MCF 10A (cell line): ENCODE measurements around the gene RPS16. TPM values are rescaled to one million over a fixed set of nuclear protein-coding genes. Genes with fewer than 3 reads are reported as not detected.

Experiments
- BruUV-seq: library from RNA; stranded (reverse); fragments of 400-500 nt; replicated peaks from 2 replicates; lab custom pipeline; 2021; lab: Mats Ljungman, UMichigan
- CTCF ChIA-PET: fragments of 300-600 bp; sonication (Branson Sonifier 250); formaldehyde crosslinking; extraction: SDS; loops from one replicate; lab custom pipeline; 2021; ENCODE audit warnings: antibody characterized with exemption, inconsistent platforms; lab: Yijun Ruan, JAX
- POLR2A ChIA-PET: fragments of 300-600, 350-650 bp; sonication (Branson Sonifier 250); formaldehyde crosslinking; extraction: SDS; loops from one replicate; lab custom pipeline; 2020; ENCODE audit warnings: antibody characterized with exemption, inconsistent platforms; lab: Yijun Ruan, JAX
- DNase-seq: peaks from one replicate; pipeline ENCODE4 v3.0.0-alpha.2; 2018; ENCODE audit not compliant: unreplicated experiment
- H3K27ac Mint-ChIP-seq: one replicate; pipeline ENCODE4 v1.8.0; 2022; ENCODE audit warnings: mild to moderate bottlenecking, low read depth, mixed read lengths; ENCODE audit not compliant: unreplicated experiment
- H3K27me3 Mint-ChIP-seq: one replicate; pipeline ENCODE4 v1.8.0; 2022; ENCODE audit warnings: mixed read lengths; ENCODE audit not compliant: insufficient read depth, unreplicated experiment
- H3K36me3 Mint-ChIP-seq: one replicate; pipeline ENCODE4 v1.8.0; 2022; ENCODE audit warnings: mild to moderate bottlenecking, moderate library complexity, mixed read lengths; ENCODE audit not compliant: insufficient read depth, unreplicated experiment
- H3K4me1 Mint-ChIP-seq: one replicate; pipeline ENCODE4 v1.8.0; 2022; ENCODE audit warnings: mixed read lengths; ENCODE audit not compliant: insufficient read depth, unreplicated experiment
- H3K4me3 Mint-ChIP-seq: one replicate; pipeline ENCODE4 v1.8.0; 2022; ENCODE audit warnings: mild to moderate bottlenecking, moderate library complexity, mixed read lengths; ENCODE audit not compliant: unreplicated experiment
- H3K9me3 Mint-ChIP-seq: one replicate; pipeline ENCODE4 v1.8.0; 2022; ENCODE audit warnings: mixed read lengths; ENCODE audit not compliant: unreplicated experiment
- intact Hi-C: fragments of 100-400 bp; cut with micrococcal nuclease; formaldehyde crosslinking; loops from 2 replicates; pipeline ENCODE4 v1.14.1; 2022
- total RNA-seq: library from RNA; stranded (reverse); gene quantifications from 2 replicates; pipeline ENCODE4 v1.2.3, GENCODE V29; 2022
- TF ChIP-seq, protein P1 (sequence below): fragments of 200-600 bp; IDR thresholded peaks from one replicate; pipeline ENCODE4 v1.8.0; 2022; ENCODE audit warnings: antibody characterized with exemption, mild to moderate bottlenecking; ENCODE audit not compliant: unreplicated experiment

RPS16 gene
- total RNA-seq, 1 experiment from 2014 or later, result 2,909 TPM

DNA sequence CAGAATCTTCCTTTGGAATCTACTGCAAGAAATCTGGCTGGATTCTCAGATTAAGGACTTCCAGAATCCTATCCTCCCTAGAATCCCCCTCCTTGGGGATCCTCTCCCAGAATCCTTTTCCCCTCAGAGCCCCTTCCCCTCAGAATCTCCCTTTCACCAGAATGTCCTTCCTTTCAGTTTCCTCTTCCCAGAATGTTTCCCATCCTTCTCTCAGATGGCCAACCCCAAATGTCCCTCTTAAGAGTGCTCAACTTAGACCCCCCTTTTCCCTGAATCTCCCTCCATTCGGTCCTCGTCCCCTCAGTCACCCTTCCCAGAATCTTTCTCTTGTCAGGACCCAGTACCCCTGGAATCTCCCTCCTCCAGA, 584 bp upstream of the RPS16 start:
- peak overlapping the region; percentile 95 for H3K27ac Mint-ChIP-seq
- H3K4me3 Mint-ChIP-seq, result peak overlapping the region; percentile 81
- ChIA-PET CTCF (interaction anchor here (1.6 to 2.0 kb wide), 2 partner anchors 8 to 97 kb away, joined by 7 to 8 read pairs; partner anchors contain the start of gene EID2B), POLR2A (interaction anchor here (0.6 to 5.1 kb wide), 39 partner anchors 9 to 1281 kb away, joined by 3 to 107 read pairs (median 6); partner anchors contain the start of genes EID2, EID2B, ITPKC and MED29)
- intact Hi-C loops, result loop anchor here (1.0 kb wide), 1 partner anchor 24 kb away; the partner anchor contains the start of gene PLEKHG2
- H3K27me3 Mint-ChIP-seq, result no peaks in the 10 kb centered on the region
- H3K9me3 Mint-ChIP-seq, result no peaks in the 10 kb centered on the region
- no peak for DNase-seq
- TSS peak; percentile 97 for BruUV-seq
- peaks cover 8% of the 10 kb centered on the region for H3K4me1 Mint-ChIP-seq
- peaks cover 56% of the 10 kb centered on the region for H3K36me3 Mint-ChIP-seq
- TF ChIP-seq, protein P1, sequence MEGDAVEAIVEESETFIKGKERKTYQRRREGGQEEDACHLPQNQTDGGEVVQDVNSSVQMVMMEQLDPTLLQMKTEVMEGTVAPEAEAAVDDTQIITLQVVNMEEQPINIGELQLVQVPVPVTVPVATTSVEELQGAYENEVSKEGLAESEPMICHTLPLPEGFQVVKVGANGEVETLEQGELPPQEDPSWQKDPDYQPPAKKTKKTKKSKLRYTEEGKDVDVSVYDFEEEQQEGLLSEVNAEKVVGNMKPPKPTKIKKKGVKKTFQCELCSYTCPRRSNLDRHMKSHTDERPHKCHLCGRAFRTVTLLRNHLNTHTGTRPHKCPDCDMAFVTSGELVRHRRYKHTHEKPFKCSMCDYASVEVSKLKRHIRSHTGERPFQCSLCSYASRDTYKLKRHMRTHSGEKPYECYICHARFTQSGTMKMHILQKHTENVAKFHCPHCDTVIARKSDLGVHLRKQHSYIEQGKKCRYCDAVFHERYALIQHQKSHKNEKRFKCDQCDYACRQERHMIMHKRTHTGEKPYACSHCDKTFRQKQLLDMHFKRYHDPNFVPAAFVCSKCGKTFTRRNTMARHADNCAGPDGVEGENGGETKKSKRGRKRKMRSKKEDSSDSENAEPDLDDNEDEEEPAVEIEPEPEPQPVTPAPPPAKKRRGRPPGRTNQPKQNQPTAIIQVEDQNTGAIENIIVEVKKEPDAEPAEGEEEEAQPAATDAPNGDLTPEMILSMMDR, result no peak

- ChIA-PET CTCF (interaction anchor here (0.7 to 2.0 kb wide), 6 partner anchors 10 to 99 kb away, joined by 3 to 8 read pairs (median 5); partner anchors contain the start of genes EID2B and PLEKHG2), POLR2A (interaction anchor here (0.6 to 5.1 kb wide), 24 partner anchors 8 to 554 kb away, joined by 3 to 107 read pairs (median 13); partner anchors contain the start of genes EID2, EID2B, MED29 and PAF1)
- intact Hi-C loops, result no loop called here
- no TSS peak for BruUV-seq
- Mint-ChIP-seq H3K36me3 (peaks cover 68% of the 10 kb centered on the region), H3K27me3 (no peaks in the 10 kb centered on the region), H3K4me1 (peaks cover 8% of the 10 kb centered on the region), H3K4me3 (peak overlapping the region; percentile 81), H3K9me3 (no peaks in the 10 kb centered on the region), H3K27ac (peak overlapping the region; percentile 95)
- TF ChIP-seq, protein P1, result no peak
- no peak for DNase-seq
These were observed 1.3 kb downstream of the RPS16 start for GRCh38 chr19:39434123-39435076.

GRCh38 chr19:39433480-39434079, 2.2 kb downstream of the RPS16 start:
- peak overlapping the region; percentile 81 for H3K4me3 Mint-ChIP-seq
- no TSS peak for BruUV-seq
- intact Hi-C loops, result no loop called here
- H3K27ac Mint-ChIP-seq, result no peak overlapping the region
- CTCF ChIA-PET, result interaction anchor here (0.6 to 1.3 kb wide), 2 partner anchors 12 to 22 kb away, joined by 3 read pairs; partner anchors contain the start of gene PLEKHG2
- TF ChIP-seq, protein P1, result no peak
- H3K4me1 Mint-ChIP-seq, result peaks cover 8% of the 10 kb centered on the region
- H3K36me3 Mint-ChIP-seq, result peaks cover 65% of the 10 kb centered on the region
- POLR2A ChIA-PET, result interaction anchor here (0.9 to 5.1 kb wide), 8 partner anchors 11 to 43 kb away, joined by 3 to 42 read pairs (median 10); partner anchors contain the start of genes PAF1, PLEKHG2, SUPT5H and ZFP36
- H3K9me3 Mint-ChIP-seq, result no peaks in the 10 kb centered on the region
- no peaks in the 10 kb centered on the region for H3K27me3 Mint-ChIP-seq
- DNase-seq, result no peak
